Type B pancreatic cell (in vitro differentiated cells): Measurements from ENCODE around the gene ASPDH. TPM values are rescaled to one million over a fixed set of nuclear protein-coding genes. Genes with fewer than 3 reads are reported as not detected.
A peak's percentile ranks its signal among the peaks of the same experiment; 100 is the strongest.
"Not testable (repeated sequence)": the region's sequence is repeated elsewhere in the genome, so short reads cannot be mapped to it uniquely, and the experiment has no call there.

Experiments
- DNase-seq: peaks from one replicate; pipeline ENCODE4 v3.0.0; 2021; ENCODE audit warnings: mixed read lengths; ENCODE audit not compliant: unreplicated experiment; ENCODE audit errors: extremely low spot score
- H3K27ac Mint-ChIP-seq: 2 replicates; pipeline ENCODE4 v1.8.0; 2021; ENCODE audit warnings: mild to moderate bottlenecking, mixed read lengths
- H3K27me3 Mint-ChIP-seq: 2 replicates; pipeline ENCODE4 v1.8.0; 2021; ENCODE audit warnings: mixed read lengths
- H3K36me3 Mint-ChIP-seq: 2 replicates; pipeline ENCODE4 v1.8.0; 2021; ENCODE audit warnings: mixed read lengths
- H3K4me1 Mint-ChIP-seq: one replicate; pipeline ENCODE4 v1.8.0; 2021; ENCODE audit warnings: mixed read lengths; ENCODE audit not compliant: unreplicated experiment
- H3K4me3 Mint-ChIP-seq: 2 replicates; pipeline ENCODE4 v1.8.0; 2021; ENCODE audit warnings: mild to moderate bottlenecking, mixed read lengths
- H3K9me3 Mint-ChIP-seq: 2 replicates; pipeline ENCODE4 v1.8.0; 2021; ENCODE audit warnings: mixed read lengths
- total RNA-seq: library from RNA; stranded (reverse); gene quantifications from 2 replicates; pipeline ENCODE4 v1.2.1, GENCODE V29; 2021; ENCODE audit warnings: low replicate concordance
- TF ChIP-seq, protein P1 (sequence below): fragments of 200-600 bp; sonication (generic); conservative IDR thresholded peaks from 2 replicates; pipeline ENCODE4 v1.5.0; 2021; ENCODE audit warnings: antibody characterized with exemption, mild to moderate bottlenecking

ASPDH gene
- total RNA-seq, 1 donor from 2014 or later = not detected

- peak overlapping the region; percentile 76 for H3K4me3 Mint-ChIP-seq
- H3K4me1 Mint-ChIP-seq = peaks cover 12% of the 10 kb centered on the region
- H3K27me3 Mint-ChIP-seq = peaks cover 3% of the 10 kb centered on the region
- H3K36me3 Mint-ChIP-seq = peaks cover 18% of the 10 kb centered on the region
- TF ChIP-seq, protein P1, sequence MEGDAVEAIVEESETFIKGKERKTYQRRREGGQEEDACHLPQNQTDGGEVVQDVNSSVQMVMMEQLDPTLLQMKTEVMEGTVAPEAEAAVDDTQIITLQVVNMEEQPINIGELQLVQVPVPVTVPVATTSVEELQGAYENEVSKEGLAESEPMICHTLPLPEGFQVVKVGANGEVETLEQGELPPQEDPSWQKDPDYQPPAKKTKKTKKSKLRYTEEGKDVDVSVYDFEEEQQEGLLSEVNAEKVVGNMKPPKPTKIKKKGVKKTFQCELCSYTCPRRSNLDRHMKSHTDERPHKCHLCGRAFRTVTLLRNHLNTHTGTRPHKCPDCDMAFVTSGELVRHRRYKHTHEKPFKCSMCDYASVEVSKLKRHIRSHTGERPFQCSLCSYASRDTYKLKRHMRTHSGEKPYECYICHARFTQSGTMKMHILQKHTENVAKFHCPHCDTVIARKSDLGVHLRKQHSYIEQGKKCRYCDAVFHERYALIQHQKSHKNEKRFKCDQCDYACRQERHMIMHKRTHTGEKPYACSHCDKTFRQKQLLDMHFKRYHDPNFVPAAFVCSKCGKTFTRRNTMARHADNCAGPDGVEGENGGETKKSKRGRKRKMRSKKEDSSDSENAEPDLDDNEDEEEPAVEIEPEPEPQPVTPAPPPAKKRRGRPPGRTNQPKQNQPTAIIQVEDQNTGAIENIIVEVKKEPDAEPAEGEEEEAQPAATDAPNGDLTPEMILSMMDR = no peak
- DNase-seq = no peak
- H3K9me3 Mint-ChIP-seq = no peaks in the 10 kb centered on the region
- peak overlapping the region; percentile 69 for H3K27ac Mint-ChIP-seq
Observed at GRCh38 chr19:50475101-50475568, 38.6 kb downstream of the ASPDH start.

DNA sequence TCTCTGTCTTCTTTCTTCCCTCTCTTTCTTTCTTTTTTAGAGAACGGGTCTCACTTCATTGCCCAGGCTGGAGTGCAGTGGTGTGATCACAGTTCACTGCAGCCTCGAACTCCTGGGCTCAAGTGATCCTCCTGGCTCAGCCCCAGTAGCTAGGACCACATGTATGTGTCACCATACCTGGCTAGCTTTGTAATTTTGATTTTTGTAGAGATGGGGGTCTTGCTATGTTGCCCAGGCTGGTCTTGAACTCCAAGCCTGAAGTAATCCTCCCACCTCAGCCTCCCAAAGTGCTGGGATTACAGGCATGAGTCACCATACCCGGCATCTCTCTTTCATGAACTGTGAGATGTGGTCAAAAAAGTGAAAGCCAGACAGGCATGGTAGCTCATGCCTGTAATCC is 40.4 kb downstream of the ASPDH start:
- H3K9me3 Mint-ChIP-seq, H3K27me3 Mint-ChIP-seq, H3K4me3 Mint-ChIP-seq, H3K27ac Mint-ChIP-seq, DNase-seq: not testable (repeated sequence)
- Mint-ChIP-seq H3K4me1 (peaks cover 14% of the 10 kb centered on the region), H3K36me3 (peaks cover 14% of the 10 kb centered on the region)

GRCh38 chr19:50468818-50469217 is 44.9 kb downstream of the ASPDH start:
- TF ChIP-seq, protein P1 = no peak
- Mint-ChIP-seq H3K27me3 (no peaks in the 10 kb centered on the region), H3K27ac (peak overlapping the region; percentile 34), H3K9me3 (no peaks in the 10 kb centered on the region), H3K36me3 (no peaks in the 10 kb centered on the region), H3K4me3 (no peak overlapping the region), H3K4me1 (peaks cover 8% of the 10 kb centered on the region)
- no peak for DNase-seq

DNA sequence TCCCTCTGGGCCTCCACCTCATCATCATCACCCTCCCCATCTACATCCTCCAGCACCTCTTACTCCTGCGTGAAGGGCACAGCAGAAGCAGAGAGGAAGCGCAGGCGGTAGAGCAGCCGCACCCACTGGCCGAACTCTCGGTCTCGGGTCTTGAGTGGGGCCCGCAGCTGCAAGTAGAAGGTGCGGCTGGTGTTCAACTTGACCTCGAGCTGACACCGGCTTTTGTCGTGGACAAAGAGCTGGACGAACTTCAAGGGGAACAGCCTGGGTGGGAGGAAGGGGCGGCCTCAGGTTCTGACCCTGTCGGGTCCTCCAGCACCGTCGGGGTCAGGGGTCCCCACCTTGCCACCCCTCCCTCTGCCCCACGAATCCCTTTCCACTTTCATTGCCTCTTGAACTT is 46.1 kb downstream of the ASPDH start:
- no peak for DNase-seq
- H3K27me3 Mint-ChIP-seq = no peaks in the 10 kb centered on the region
- TF ChIP-seq, protein P1 = no peak
- H3K27ac Mint-ChIP-seq = no peak overlapping the region
- peaks cover 8% of the 10 kb centered on the region for H3K4me1 Mint-ChIP-seq
- no peaks in the 10 kb centered on the region for H3K36me3 Mint-ChIP-seq
- H3K9me3 Mint-ChIP-seq = no peaks in the 10 kb centered on the region
- H3K4me3 Mint-ChIP-seq = no peak overlapping the region

DNA sequence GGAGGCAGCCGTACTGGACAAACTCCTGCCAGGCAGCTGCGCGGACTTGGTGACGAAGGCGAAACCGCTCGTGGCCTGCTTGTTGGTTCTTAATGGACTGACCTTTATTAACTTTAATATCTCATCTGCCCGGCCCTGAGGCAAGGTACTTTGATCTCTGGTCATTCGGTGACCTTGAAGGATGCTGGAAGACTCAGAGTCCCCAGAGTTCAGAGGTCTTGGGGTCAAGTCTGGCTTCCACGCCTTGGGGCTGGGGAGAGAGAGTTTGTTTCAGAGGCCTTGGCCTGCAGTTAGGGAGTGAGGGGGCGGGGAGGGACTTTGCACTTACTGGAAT is 47.0 kb downstream of the ASPDH start:
- no peaks in the 10 kb centered on the region for H3K9me3 Mint-ChIP-seq
- no peak overlapping the region for H3K27ac Mint-ChIP-seq

GRCh38 chr19:50465986-50466705 is 47.6 kb downstream of the ASPDH start:
- Mint-ChIP-seq H3K9me3 (no peaks in the 10 kb centered on the region), H3K4me3 (no peak overlapping the region), H3K4me1 (peaks cover 12% of the 10 kb centered on the region), H3K36me3 (no peaks in the 10 kb centered on the region), H3K27me3 (no peaks in the 10 kb centered on the region), H3K27ac (no peak overlapping the region)
- DNase-seq = no peak
- TF ChIP-seq, protein P1 = peak; percentile 77

More for the DNA sequence above, 47.0 kb downstream of the ASPDH start:
- H3K4me3 Mint-ChIP-seq = no peak overlapping the region
- no peaks in the 10 kb centered on the region for H3K36me3 Mint-ChIP-seq
- H3K4me1 Mint-ChIP-seq = peaks cover 8% of the 10 kb centered on the region
- TF ChIP-seq, protein P1 = no peak
- H3K27me3 Mint-ChIP-seq = no peaks in the 10 kb centered on the region
- no peak for DNase-seq
